ENCODE measurements around the gene VWA3A. TPM values are rescaled to one million over a fixed set of nuclear protein-coding genes. Genes with fewer than 3 reads are reported as not detected.
A peak's percentile ranks its signal among the peaks of the same experiment; 100 is the strongest.

VWA3A gene
- total RNA-seq, 1 donor from 2014 or later = 12.3 TPM

DNA sequence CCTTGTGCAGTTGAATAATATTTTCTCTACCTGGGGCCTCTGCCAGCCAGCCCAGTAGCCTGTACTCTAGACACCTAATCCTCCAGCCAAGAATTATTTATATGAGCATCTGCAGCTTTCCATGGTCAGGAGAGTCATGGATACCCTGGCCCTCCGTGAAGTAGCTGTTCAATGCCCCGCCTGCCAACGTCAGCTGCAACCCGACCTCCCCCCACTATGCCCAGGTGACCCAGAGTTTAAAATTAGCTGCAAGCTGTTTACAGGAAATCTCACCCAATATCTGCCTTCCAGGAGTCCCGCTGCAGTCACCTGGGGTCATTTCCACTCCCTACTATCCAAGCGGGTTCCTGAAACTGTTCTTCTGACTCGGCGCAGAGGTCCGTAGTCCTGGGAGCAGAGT lies 82.3 kb downstream of the VWA3A start:
- ATAC-seq (no peak), DNase-seq (no peak)
- H3K36me3 ChIP-seq = no peaks in the 10 kb centered on the region
- no peaks in the 10 kb centered on the region for H3K9me3 ChIP-seq
- H3K4me3 ChIP-seq = no peak overlapping the region
- no peak overlapping the region for H3K27ac ChIP-seq
- no peaks in the 10 kb centered on the region for H3K27me3 ChIP-seq (ENCODE audit: low read depth)
- intact Hi-C loops (cut with DNase I) = no loop called here
- TF ChIP-seq, protein P1, sequence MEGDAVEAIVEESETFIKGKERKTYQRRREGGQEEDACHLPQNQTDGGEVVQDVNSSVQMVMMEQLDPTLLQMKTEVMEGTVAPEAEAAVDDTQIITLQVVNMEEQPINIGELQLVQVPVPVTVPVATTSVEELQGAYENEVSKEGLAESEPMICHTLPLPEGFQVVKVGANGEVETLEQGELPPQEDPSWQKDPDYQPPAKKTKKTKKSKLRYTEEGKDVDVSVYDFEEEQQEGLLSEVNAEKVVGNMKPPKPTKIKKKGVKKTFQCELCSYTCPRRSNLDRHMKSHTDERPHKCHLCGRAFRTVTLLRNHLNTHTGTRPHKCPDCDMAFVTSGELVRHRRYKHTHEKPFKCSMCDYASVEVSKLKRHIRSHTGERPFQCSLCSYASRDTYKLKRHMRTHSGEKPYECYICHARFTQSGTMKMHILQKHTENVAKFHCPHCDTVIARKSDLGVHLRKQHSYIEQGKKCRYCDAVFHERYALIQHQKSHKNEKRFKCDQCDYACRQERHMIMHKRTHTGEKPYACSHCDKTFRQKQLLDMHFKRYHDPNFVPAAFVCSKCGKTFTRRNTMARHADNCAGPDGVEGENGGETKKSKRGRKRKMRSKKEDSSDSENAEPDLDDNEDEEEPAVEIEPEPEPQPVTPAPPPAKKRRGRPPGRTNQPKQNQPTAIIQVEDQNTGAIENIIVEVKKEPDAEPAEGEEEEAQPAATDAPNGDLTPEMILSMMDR (IDR thresholded peaks at IDR 0.05) = no peak
- H3K4me1 ChIP-seq = no peaks in the 10 kb centered on the region

GRCh38 chr16:22177968-22178930 lies 85.9 kb downstream of the VWA3A start:
- no peaks in the 10 kb centered on the region for H3K9me3 ChIP-seq
- H3K27ac ChIP-seq = no peak overlapping the region
- TF ChIP-seq, protein P1 (IDR thresholded peaks at IDR 0.05) = no peak
- H3K27me3 ChIP-seq (ENCODE audit: low read depth) = no peaks in the 10 kb centered on the region
- intact Hi-C loops (cut with DNase I) = no loop called here
- peak in 1 of 2 donors; percentile 21 for ATAC-seq
- no peak overlapping the region for H3K4me3 ChIP-seq
- H3K36me3 ChIP-seq = no peaks in the 10 kb centered on the region
- no peaks in the 10 kb centered on the region for H3K4me1 ChIP-seq
- DNase-seq = no peak

- Histone ChIP-seq H3K4me1 (no peaks in the 10 kb centered on the region), H3K4me3 (no peak overlapping the region), H3K27ac (no peak overlapping the region), H3K27me3 (ENCODE audit: low read depth) (no peaks in the 10 kb centered on the region), H3K36me3 (no peaks in the 10 kb centered on the region), H3K9me3 (no peaks in the 10 kb centered on the region)
- intact Hi-C loops (cut with DNase I) = no loop called here
- TF ChIP-seq, protein P1 (IDR thresholded peaks at IDR 0.05) = no peak
- ATAC-seq (no peak), DNase-seq (no peak)
Measured at GRCh38 chr16:22181426-22181825, 89.1 kb downstream of the VWA3A start.

GRCh38 chr16:22181843-22182242 lies 89.5 kb downstream of the VWA3A start:
- intact Hi-C loops (cut with DNase I) = no loop called here

GRCh38 chr16:22183335-22183734 lies 91.0 kb downstream of the VWA3A start:
- Histone ChIP-seq H3K4me3 (no peak overlapping the region), H3K27ac (no peak overlapping the region), H3K36me3 (no peaks in the 10 kb centered on the region), H3K27me3 (ENCODE audit: low read depth) (no peaks in the 10 kb centered on the region), H3K4me1 (peaks cover 4% of the 10 kb centered on the region), H3K9me3 (no peaks in the 10 kb centered on the region)
- DNase-seq (no peak), ATAC-seq (no peak)
- TF ChIP-seq, protein P1 (IDR thresholded peaks at IDR 0.05) = no peak
- intact Hi-C loops (cut with DNase I) = no loop called here

More at GRCh38 chr16:22181843-22182242, 89.5 kb downstream of the VWA3A start:
- Histone ChIP-seq H3K4me3 (no peak overlapping the region), H3K27ac (no peak overlapping the region), H3K4me1 (no peaks in the 10 kb centered on the region), H3K9me3 (no peaks in the 10 kb centered on the region), H3K36me3 (no peaks in the 10 kb centered on the region), H3K27me3 (ENCODE audit: low read depth) (no peaks in the 10 kb centered on the region)
- ATAC-seq = no peak
- TF ChIP-seq, protein P1 (IDR thresholded peaks at IDR 0.05) = no peak
- no peak for DNase-seq

Data from lower lobe of right lung (tissue), 2 donors.